HG03159 (cell line): ENCODE data around the gene AK3.

Source experiments
- ATAC-seq: cut with Tn5 transposase; IDR thresholded peaks from one replicate; pipeline ENCODE4 v1.9.1; 2021; ENCODE audit warnings: mild to moderate bottlenecking, moderate library complexity; ENCODE audit not compliant: unreplicated experiment

The AK3 gene

GRCh38 chr9:4750023-4750673, 9.1 kb upstream of the AK3 start:
- no peak for ATAC-seq

GRCh38 chr9:4748612-4749011, 7.6 kb upstream of the AK3 start:
- no peak for ATAC-seq

GRCh38 chr9:4746278-4747030, 5.5 kb upstream of the AK3 start:
- ATAC-seq: no peak

GRCh38 chr9:4743131-4743875, 2.3 kb upstream of the AK3 start:
- no peak for ATAC-seq

- ATAC-seq: no peak
Measured at GRCh38 chr9:4742246-4742645, 1.2 kb upstream of the AK3 start.

- ATAC-seq: no peak
Measured at GRCh38 chr9:4741365-4742089, 525 bp upstream of the AK3 start.

GRCh38 chr9:4740388-4740637, 689 bp downstream of the AK3 start:
- ATAC-seq: no peak

- ATAC-seq: no peak
Measured at GRCh38 chr9:4739587-4740387, 1.2 kb downstream of the AK3 start.

GRCh38 chr9:4738866-4739586, 2.0 kb downstream of the AK3 start:
- no peak for ATAC-seq

- ATAC-seq: no peak
Measured at GRCh38 chr9:4734150-4734549, 6.9 kb downstream of the AK3 start.

GRCh38 chr9:4732890-4733289, 8.1 kb downstream of the AK3 start:
- ATAC-seq: no peak

- no peak for ATAC-seq
Measured at GRCh38 chr9:4727593-4727992, 13.4 kb downstream of the AK3 start.

GRCh38 chr9:4725706-4726442, 15.1 kb downstream of the AK3 start:
- no peak for ATAC-seq

- ATAC-seq: no peak
Measured at GRCh38 chr9:4721736-4722135, 19.3 kb downstream of the AK3 start.

GRCh38 chr9:4718911-4719310, 22.1 kb downstream of the AK3 start:
- no peak for ATAC-seq

- no peak for ATAC-seq
Measured at GRCh38 chr9:4717815-4718214, 23.2 kb downstream of the AK3 start.

- ATAC-seq: no peak
Measured at GRCh38 chr9:4716163-4716562, 24.8 kb downstream of the AK3 start.

- no peak for ATAC-seq
Measured at GRCh38 chr9:4714266-4715016, 26.6 kb downstream of the AK3 start.

- ATAC-seq: no peak
Measured at GRCh38 chr9:4713849-4714248, 27.2 kb downstream of the AK3 start.
